Right lung (tissue), 5 donors: ENCODE results near the gene AKNA. TPM values are rescaled to one million over a fixed set of nuclear protein-coding genes. Genes with fewer than 3 reads are reported as not detected.
A peak's percentile ranks its signal among the peaks of the same experiment; 100 is the strongest.
"Not testable (repeated sequence)": the region's sequence is repeated elsewhere in the genome, so short reads cannot be mapped to it uniquely, and the experiment has no call there.

Experiments
- DNase-seq, 2 donors: peaks; one replicate each; pipeline ENCODE4 v3.0.0-alpha.2; 2013
- polyA plus RNA-seq, 5 donors: library from polyadenylated mRNA; unstranded; fragments of 120-200 nt; gene quantifications; one replicate each; pipeline versions ENCODE4 v1.2.1 to v1.2.3, GENCODE V29; 2013; ENCODE audit warnings: inconsistent platforms in 1 of 5, low replicate concordance in 1 of 5; ENCODE audit not compliant: insufficient read length in 5 of 5, insufficient read depth in 1 of 5

AKNA gene
- polyA plus RNA-seq, 5 donors, result 29.3 to 38.6 (median 31.2) TPM

- DNase-seq, result not testable (repeated sequence)
Observed at GRCh38 chr9:114322831-114323531, 64.8 kb downstream of the AKNA start, which contains the start of gene ORM1. TSS of gene ORM1 (plus strand) at chr9:114323098. CDS start at chr9:114323134, 36 bp downstream.

GRCh38 chr9:114322160-114322818 is 65.5 kb downstream of the AKNA start:
- peak; percentile 27 to 40 for DNase-seq

- DNase-seq, result no peak
Observed at GRCh38 chr9:114321759-114322158, 66.0 kb downstream of the AKNA start.

- DNase-seq, result not testable (repeated sequence)
Observed at GRCh38 chr9:114320710-114321109, 67.1 kb downstream of the AKNA start.

GRCh38 chr9:114319147-114319546 is 68.6 kb downstream of the AKNA start:
- DNase-seq, result no peak

- no peak for DNase-seq
Observed at GRCh38 chr9:114318416-114318815, 69.4 kb downstream of the AKNA start.

GRCh38 chr9:114317665-114318357 is 70.0 kb downstream of the AKNA start:
- peak in 1 of 2 donors; percentile 18 for DNase-seq

GRCh38 chr9:114316605-114317230 is 71.1 kb downstream of the AKNA start:
- no peak for DNase-seq

GRCh38 chr9:114315723-114316363 is 71.9 kb downstream of the AKNA start:
- DNase-seq, result no peak

- DNase-seq, result no peak
Observed at GRCh38 chr9:114314881-114315722, 72.7 kb downstream of the AKNA start.

GRCh38 chr9:114314256-114314867 is 73.4 kb downstream of the AKNA start:
- DNase-seq, result no peak

GRCh38 chr9:114313186-114313585 is 74.6 kb downstream of the AKNA start:
- no peak for DNase-seq

GRCh38 chr9:114312513-114312875 is 75.3 kb downstream of the AKNA start:
- DNase-seq, result no peak

GRCh38 chr9:114311571-114312512 is 75.9 kb downstream of the AKNA start:
- no peak for DNase-seq

GRCh38 chr9:114310471-114311450 is 77.0 kb downstream of the AKNA start:
- no peak for DNase-seq

- DNase-seq, result no peak
Observed at GRCh38 chr9:114309096-114309495, 78.7 kb downstream of the AKNA start.

- DNase-seq, result no peak
Observed at GRCh38 chr9:114308361-114308950, 79.3 kb downstream of the AKNA start.

- DNase-seq, result no peak
Observed at GRCh38 chr9:114307899-114308267, 79.9 kb downstream of the AKNA start.
